K562 (cell line): Measurements from ENCODE around the gene MPPED1. TPM values are rescaled to one million over a fixed set of nuclear protein-coding genes. Genes with fewer than 3 reads are reported as not detected.

Experiments used
- ATAC-seq: fragments of 200-7000 bp; cut with Tn5 transposase; 3 replicates; pipeline ENCODE4 v1.9.1; 2020; ENCODE audit warnings: moderate library complexity
- BruUV-seq: library from RNA; stranded (reverse); fragments of 400-500 nt; replicated peaks from 2 replicates; lab custom pipeline; 2021; lab: Mats Ljungman, UMichigan
- CTCF ChIA-PET: fragments of 300-600 bp; formaldehyde crosslinking; extraction: SDS; loops from one replicate; lab custom pipeline; 2021; ENCODE audit warnings: low intra/inter-chr PET ratio; lab: Yijun Ruan, JAX
- POLR2A ChIA-PET: fragments of 300-600, 350-650 bp; sonication (Branson Sonifier 250); formaldehyde crosslinking; extraction: SDS; loops from one replicate; lab custom pipeline; 2021; ENCODE audit warnings: antibody characterized with exemption, inconsistent platforms; lab: Yijun Ruan, JAX
- DNase-seq, 4 experiments: peaks; one replicate each; pipeline versions ENCODE4 v3.0.0 to v3.0.0-alpha.2; 2011 to 2018; ENCODE audit warnings: low spot score in 3 of 4, mixed read lengths in 3 of 4; ENCODE audit errors: extremely low read depth in 1 of 4
- FAIRE-seq: peaks from 2 replicates; lab custom pipeline; 2011; peaks lifted over from hg19 to GRCh38; lab: Jason Lieb, UNC
- H2AFZ ChIP-seq: 2 replicates; pipeline ENCODE4 v1.6.0; 2011; ENCODE audit warnings: low read depth, low read length, control low read depth, inconsistent platforms
- H3K27ac ChIP-seq: fragments of 200-600 bp; 3 replicates; pipeline ENCODE4 v1.8.0; 2011; ENCODE audit warnings: low read depth, mild to moderate bottlenecking, control low read depth, inconsistent platforms, low read length, moderate library complexity, mixed read lengths; ENCODE audit errors: extremely low read depth
- H3K27me3 ChIP-seq, 2 experiments: fragments of 300-600 bp in 1 of 2; 2 replicates in 1 of 2; 3 replicates in 1 of 2; pipeline versions ENCODE4 v1.6.0 to v1.8.0; 2011; ENCODE audit warnings: inconsistent platforms in 2 of 2, low read length in 2 of 2, mild to moderate bottlenecking in 1 of 2, mixed read lengths in 1 of 2, moderate library complexity in 1 of 2; ENCODE audit not compliant: control insufficient read depth in 2 of 2, insufficient read depth in 2 of 2
- H3K36me3 ChIP-seq: fragments of 300-600 bp; 3 replicates; pipeline ENCODE4 v1.8.0; 2011; ENCODE audit warnings: mild to moderate bottlenecking, low read length, inconsistent platforms; ENCODE audit not compliant: control insufficient read depth, insufficient read depth
- H3K4me1 ChIP-seq, 2 experiments: fragments of 200-600 bp in 1 of 2; replicated peaks in 1 of 2; 2 replicates in 1 of 2; 3 replicates in 1 of 2; pipeline versions ENCODE4 v1.5.1 to v1.8.0; 2011; ENCODE audit warnings: inconsistent platforms in 2 of 2, low read length in 2 of 2, mild to moderate bottlenecking in 1 of 2, mixed read lengths in 1 of 2, moderate library complexity in 1 of 2; ENCODE audit not compliant: control insufficient read depth in 2 of 2, insufficient read depth in 2 of 2
- H3K4me2 ChIP-seq: 2 replicates; pipeline ENCODE4 v1.6.1; 2011; ENCODE audit warnings: low read length, control low read depth, inconsistent platforms, mixed read lengths; ENCODE audit not compliant: insufficient read depth
- H3K4me3 ChIP-seq: fragments of 200-600 bp; sonication (generic), shearing (Covaris generic); 2 replicates; pipeline ENCODE4 v1.5.1; 2016; ENCODE audit warnings: control low read depth, inconsistent platforms
- H3K79me2 ChIP-seq: fragments of 200-600 bp; 3 replicates; pipeline ENCODE4 v1.8.0; 2011; ENCODE audit warnings: low read length, inconsistent platforms; ENCODE audit not compliant: control insufficient read depth, insufficient read depth
- H3K9ac ChIP-seq, 2 experiments: 2 replicates each; pipeline versions ENCODE4 v1.6.0 to v1.6.1; 2011; ENCODE audit warnings: low read depth in 2 of 2, low read length in 2 of 2, control low read depth in 1 of 2, inconsistent platforms in 1 of 2, mild to moderate bottlenecking in 1 of 2, mixed read lengths in 1 of 2; ENCODE audit not compliant: insufficient read depth in 1 of 2
- H3K9me1 ChIP-seq: one replicate; pipeline ENCODE4 v1.6.0; 2011; ENCODE audit warnings: inconsistent platforms, mild to moderate bottlenecking, low read length, moderate library complexity; ENCODE audit not compliant: control insufficient read depth, insufficient read depth
- H3K9me3 ChIP-seq: replicated peaks from 2 replicates; pipeline ENCODE4 v1.5.1; 2011; ENCODE audit warnings: low read depth, low read length, inconsistent platforms; ENCODE audit not compliant: control insufficient read depth, insufficient read depth
- H4K20me1 ChIP-seq: replicated peaks from 2 replicates; pipeline ENCODE4 v1.6.1; 2011; ENCODE audit warnings: low read length, inconsistent platforms, mixed read lengths; ENCODE audit not compliant: control insufficient read depth, insufficient read depth
- COPS2 ChIP-seq: fragments of 450-650 bp; conservative IDR thresholded peaks from 2 replicates; pipeline ENCODE4 v1.6.1; 2016; ENCODE audit warnings: mild to moderate bottlenecking, moderate library complexity
- CREBBP ChIP-seq: IDR thresholded peaks from one replicate; pipeline ENCODE4 v1.6.1; 2012; ENCODE audit warnings: low read depth, mild to moderate bottlenecking, control low read depth, inconsistent platforms, low read length
- GTF2F1 ChIP-seq: IDR thresholded peaks from 2 replicates; pipeline ENCODE4 v1.6.1; 2011; ENCODE audit warnings: low read depth, low read length, improper control_type of control experiment
- HMGN3 ChIP-seq: IDR thresholded peaks from 2 replicates; pipeline ENCODE4 v1.6.1; 2011; ENCODE audit warnings: borderline replicate concordance, low read depth, mild to moderate bottlenecking, mixed read lengths, low read length; ENCODE audit not compliant: insufficient read length; ENCODE audit errors: extremely low read depth
- KLF6 ChIP-seq: fragments of 250-450 bp; sonication (Bioruptor Pico); IDR thresholded peaks from 2 replicates; pipeline ENCODE4 v1.4.0; 2020; ENCODE audit warnings: mild to moderate bottlenecking, moderate library complexity, borderline replicate concordance
- NR4A1 ChIP-seq, 2 experiments: fragments of 250-450 bp in 1 of 2; fragments of 450-650 bp in 1 of 2; sonication (Bioruptor Pico) in 1 of 2; IDR thresholded peaks; 2 replicates each; pipeline versions ENCODE4 v1.4.0 to v1.6.1; 2016 to 2020; ENCODE audit warnings: mild to moderate bottlenecking in 2 of 2, missing compliant biosample characterization in 1 of 2, missing genetic modification characterization in 1 of 2, moderate library complexity in 1 of 2
- PHB2 ChIP-seq: fragments of 450-650 bp; IDR thresholded peaks from 2 replicates; pipeline ENCODE4 v1.6.1; 2017; ENCODE audit warnings: low read depth
- PTTG1 ChIP-seq: fragments of 450-650 bp; IDR thresholded peaks from 2 replicates; pipeline ENCODE4 v1.6.1; 2016; ENCODE audit warnings: low read depth, mild to moderate bottlenecking, missing genetic modification characterization, missing compliant biosample characterization
- SUPT5H ChIP-seq: fragments of 450-650 bp; IDR thresholded peaks from 2 replicates; pipeline ENCODE4 v1.6.1; 2016
- TCF3 ChIP-seq: sonication (generic); formaldehyde crosslinking; IDR thresholded peaks from 2 replicates; pipeline ENCODE4 v1.4.0; 2020; ENCODE audit warnings: mild to moderate bottlenecking, missing genetic modification reagents
- ZBTB43 ChIP-seq: sonication (generic); formaldehyde crosslinking; IDR thresholded peaks from 2 replicates; pipeline ENCODE4 v1.8.0; 2023; ENCODE audit warnings: mild to moderate bottlenecking, missing genetic modification reagents
- ZKSCAN3 ChIP-seq: fragments of 250-450 bp; sonication (Bioruptor Pico); IDR thresholded peaks from 2 replicates; pipeline ENCODE4 v1.4.0; 2020
- ZNF197 ChIP-seq: fragments of 200-800 bp; sonication (Bioruptor generic); IDR thresholded peaks from 2 replicates; pipeline ENCODE4 v1.6.1; 2016; ENCODE audit warnings: low read depth, missing genetic modification characterization, missing compliant biosample characterization
- ZNF41 ChIP-seq: fragments of 250-450 bp; sonication (Bioruptor Pico); conservative IDR thresholded peaks from 2 replicates; pipeline ENCODE4 v1.4.0; 2020; ENCODE audit warnings: mild to moderate bottlenecking
- ZNF445 ChIP-seq: fragments of 250-450 bp; sonication (Bioruptor Pico); IDR thresholded peaks from 2 replicates; pipeline ENCODE4 v1.4.0; 2020; ENCODE audit warnings: low read depth, mild to moderate bottlenecking, moderate library complexity
- ZNF79 ChIP-seq: fragments of 250-450 bp; sonication (Bioruptor Pico); IDR thresholded peaks from 2 replicates; pipeline ENCODE4 v1.4.0; 2020; ENCODE audit warnings: low read depth, mild to moderate bottlenecking, moderate library complexity
- WGBS: fragments of 100-300 bp; shearing (Covaris generic); methylation state at CpG from one replicate; pipeline ENCODE4 v1.1.6; 2016; ENCODE audit warnings: low coverage, mixed read lengths; ENCODE audit not compliant: insufficient coverage; ENCODE audit errors: missing lambda C conversion rate; 5-methylcytosine and 5-hydroxymethylcytosine counted together
- in situ Hi-C: fragments of 300-500 bp; cut with MboI; formaldehyde crosslinking; loops from 4 replicates; pipeline ENCODE4 v1.15.0; 2018; ENCODE audit warnings: inconsistent platforms, mixed read lengths
- intact Hi-C: fragments of 100-400 bp; cut with micrococcal nuclease; formaldehyde crosslinking; loops from 2 replicates; pipeline ENCODE4 v1.14.2; 2022
- polyA plus RNA-seq, 8 experiments: library from polyadenylated mRNA; depleted of rRNA in 4 of 8; stranded (reverse) in 5 of 8; unstranded in 3 of 8; fragments of >200 nt; fragmentation: Nextera tagmentation in 2 of 8; fragmentation: Illumina TruSeq in 1 of 8; extraction: Ambion mirVana in 2 of 8; extraction: Trizol in 1 of 8; gene quantifications; 2 replicates each; pipeline versions ENCODE4 v1.2.1 to v1.2.3, GENCODE V29; 2011 to 2014; ENCODE audit warnings: inconsistent platforms in 1 of 8, missing spikeins in 1 of 8
- total RNA-seq, 7 experiments: library from RNA; depleted of rRNA in 6 of 7; stranded (reverse); fragments of >200 nt in 6 of 7; fragmentation: Illumina TruSeq in 2 of 7; extraction: Trizol in 2 of 7; gene quantifications; 2 replicates each; pipeline versions ENCODE4 v1.2.1 to v1.2.3, GENCODE V29; 2011 to 2021; ENCODE audit warnings: low replicate concordance in 1 of 7
- TF ChIP-seq, protein P1 (sequence below): fragments of 450-650 bp; IDR thresholded peaks from 2 replicates; pipeline ENCODE4 v1.6.1; 2016; ENCODE audit warnings: antibody characterized with exemption
- TF ChIP-seq, protein P2 (sequence below): fragments of 250-450 bp; sonication (Bioruptor Pico); IDR thresholded peaks from 2 replicates; pipeline ENCODE4 v1.8.0; 2022; ENCODE audit warnings: inconsistent platforms, mild to moderate bottlenecking, moderate library complexity, borderline replicate concordance
- TF ChIP-seq, protein P3 (sequence below): fragments of 250-450 bp; sonication (Bioruptor Pico); IDR thresholded peaks from 2 replicates; pipeline ENCODE4 v1.4.0; 2020; ENCODE audit warnings: borderline replicate concordance

Gene MPPED1
- total and polyA plus RNA-seq, 9 of the 15 experiments (the other 6 are each of a cell fraction or from before 2014, with no cell fraction given) = not detected

GRCh38 chr22:43398910-43399309, 12.9 kb upstream of the MPPED1 start:
- H3K36me3 ChIP-seq = no peaks in the 10 kb centered on the region
- H3K4me1 ChIP-seq = peaks cover 0 to 11% of the 10 kb centered on the region in 2 experiments; a peak in 2 of 5 replicates
- 0% methylated on average over 1 of the region's 8 CpGs for WGBS
- ChIA-PET CTCF (no interaction called here), POLR2A (no interaction called here)
- H2AFZ ChIP-seq = no peak overlapping the region
- H3K4me3 ChIP-seq = no peak overlapping the region
- H3K27me3 ChIP-seq = peaks cover 0 to 4% of the 10 kb centered on the region in 2 experiments; a peak in 2 of 5 replicates
- FAIRE-seq = no peak
- no peak overlapping the region for H3K4me2 ChIP-seq
- no peak overlapping the region for H3K27ac ChIP-seq
- no peak overlapping the region for H3K9ac ChIP-seq
- intact Hi-C loops = loop anchor here (5.0 kb wide), 1 partner anchor 223 kb away; no protein-coding TSS in a partner anchor
- in situ Hi-C loops = loop anchor here (10.0 kb wide), 1 partner anchor 1226 kb away; no protein-coding TSS in a partner anchor
- no peaks in the 10 kb centered on the region for H4K20me1 ChIP-seq
- no peak for ATAC-seq
- no peaks in the 10 kb centered on the region for H3K79me2 ChIP-seq
- H3K9me1 ChIP-seq = no peaks in the 10 kb centered on the region
- no peak for DNase-seq
- BruUV-seq = no TSS peak
- no peaks in the 10 kb centered on the region for H3K9me3 ChIP-seq
- no peak for TF ChIP-seq PHB2
- no peak for TF ChIP-seq GTF2F1
- TF ChIP-seq, protein P1, sequence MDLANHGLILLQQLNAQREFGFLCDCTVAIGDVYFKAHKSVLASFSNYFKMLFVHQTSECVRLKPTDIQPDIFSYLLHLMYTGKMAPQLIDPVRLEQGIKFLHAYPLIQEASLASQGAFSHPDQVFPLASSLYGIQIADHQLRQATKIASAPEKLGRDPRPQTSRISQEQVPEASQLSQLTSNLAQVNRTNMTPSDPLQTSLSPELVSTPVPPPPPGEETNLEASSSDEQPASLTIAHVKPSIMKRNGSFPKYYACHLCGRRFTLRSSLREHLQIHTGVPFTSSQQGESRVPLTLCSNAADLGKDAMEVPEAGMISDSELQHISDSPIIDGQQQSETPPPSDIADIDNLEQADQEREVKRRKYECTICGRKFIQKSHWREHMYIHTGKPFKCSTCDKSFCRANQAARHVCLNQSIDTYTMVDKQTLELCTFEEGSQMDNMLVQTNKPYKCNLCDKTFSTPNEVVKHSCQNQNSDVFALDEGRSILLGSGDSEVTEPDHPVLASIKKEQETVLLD = no peak
- no peak for TF ChIP-seq ZNF41
- TF ChIP-seq, protein P2, sequence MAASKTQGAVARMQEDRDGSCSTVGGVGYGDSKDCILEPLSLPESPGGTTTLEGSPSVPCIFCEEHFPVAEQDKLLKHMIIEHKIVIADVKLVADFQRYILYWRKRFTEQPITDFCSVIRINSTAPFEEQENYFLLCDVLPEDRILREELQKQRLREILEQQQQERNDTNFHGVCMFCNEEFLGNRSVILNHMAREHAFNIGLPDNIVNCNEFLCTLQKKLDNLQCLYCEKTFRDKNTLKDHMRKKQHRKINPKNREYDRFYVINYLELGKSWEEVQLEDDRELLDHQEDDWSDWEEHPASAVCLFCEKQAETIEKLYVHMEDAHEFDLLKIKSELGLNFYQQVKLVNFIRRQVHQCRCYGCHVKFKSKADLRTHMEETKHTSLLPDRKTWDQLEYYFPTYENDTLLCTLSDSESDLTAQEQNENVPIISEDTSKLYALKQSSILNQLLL = no peak
- TF ChIP-seq ZKSCAN3 (CRISPR knock-in tag) = no peak
- TF ChIP-seq ZBTB43 (CRISPR knock-in tag) = no peak
- TF ChIP-seq HMGN3 = no peak
- no peak for TF ChIP-seq NR4A1 (CRISPR knock-in tag; IDR thresholded peaks at IDR 0.05)
- TF ChIP-seq NR4A1 (tag; IDR thresholded peaks at IDR 0.05) = no peak
- no peak for TF ChIP-seq TCF3
- TF ChIP-seq, protein P3, sequence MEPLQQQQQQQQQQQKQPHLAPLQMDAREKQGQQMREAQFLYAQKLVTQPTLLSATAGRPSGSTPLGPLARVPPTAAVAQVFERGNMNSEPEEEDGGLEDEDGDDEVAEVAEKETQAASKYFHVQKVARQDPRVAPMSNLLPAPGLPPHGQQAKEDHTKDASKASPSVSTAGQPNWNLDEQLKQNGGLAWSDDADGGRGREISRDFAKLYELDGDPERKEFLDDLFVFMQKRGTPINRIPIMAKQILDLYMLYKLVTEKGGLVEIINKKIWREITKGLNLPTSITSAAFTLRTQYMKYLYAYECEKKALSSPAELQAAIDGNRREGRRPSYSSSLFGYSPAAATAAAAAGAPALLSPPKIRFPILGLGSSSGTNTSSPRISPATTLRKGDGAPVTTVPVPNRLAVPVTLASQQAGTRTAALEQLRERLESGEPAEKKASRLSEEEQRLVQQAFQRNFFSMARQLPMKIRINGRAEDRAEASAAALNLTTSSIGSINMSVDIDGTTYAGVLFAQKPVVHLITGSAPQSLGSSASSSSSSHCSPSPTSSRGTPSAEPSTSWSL (CRISPR knock-in tag) = no peak
- TF ChIP-seq COPS2 = no peak
- TF ChIP-seq KLF6 = no peak
- TF ChIP-seq ZNF445 = no peak
- TF ChIP-seq CREBBP = no peak
- no peak for TF ChIP-seq PTTG1 (tag)
- TF ChIP-seq SUPT5H = no peak
- TF ChIP-seq ZNF197 = no peak
- no peak for TF ChIP-seq ZNF79 (CRISPR knock-in tag)
